ENCODE results near the gene PTPRM. TPM values are rescaled to one million over a fixed set of nuclear protein-coding genes. Genes with fewer than 3 reads are reported as not detected.

Gene PTPRM
- total RNA-seq, 1 experiment from 2014 or later = 14.5 TPM

GRCh38 chr18:8091035-8091434 lies 523.9 kb downstream of the PTPRM start:
- Histone ChIP-seq H3K9me3 (ENCODE audit: control insufficient read depth in 1 of 2, insufficient read depth in 1 of 2, low read depth in 1 of 2, low read length in 2 of 2) (no peaks in the 10 kb centered on the region), H3K79me2 (ENCODE audit: insufficient read depth, low read length) (no peaks in the 10 kb centered on the region), H3K4me1 (ENCODE audit: control insufficient read depth in 1 of 2, insufficient read depth in 2 of 2, low read length in 2 of 2) (no peaks in the 10 kb centered on the region), H3K9me2 (ENCODE audit: insufficient read depth) (no peaks in the 10 kb centered on the region), H3K4me2 (ENCODE audit: low read length) (no peak overlapping the region), H3K36me3 (ENCODE audit: control insufficient read depth in 1 of 2, insufficient read depth in 2 of 2, low read length in 2 of 2) (no peaks in the 10 kb centered on the region), H3K27ac (ENCODE audit: low read depth, low read length) (no peak overlapping the region), H3K27me3 (ENCODE audit: insufficient read depth, low read length) (no peaks in the 10 kb centered on the region), H3K4me3 (replicated peaks in 1 of 2; ENCODE audit: low read depth in 1 of 2, low read length in 2 of 2) (no peak overlapping the region), H3K9ac (ENCODE audit: low read length) (no peak overlapping the region), H2AFZ (ENCODE audit: low read depth, low read length, poor library complexity, severe bottlenecking) (no peak overlapping the region), H4K20me1 (ENCODE audit: insufficient read depth) (no peaks in the 10 kb centered on the region)
- TF ChIP-seq RAD21 (IDR thresholded peaks at IDR 0.05; ENCODE audit: low read depth) (no peak), ATF3 (IDR thresholded peaks at IDR 0.05) (no peak)
- intact Hi-C loops (cut with micrococcal nuclease) = no loop called here
- no TSS peak for BruUV-seq (replicated peaks)
- no peak for ATAC-seq
- ChIA-PET CTCF (no interaction called here), RAD21 (ENCODE audit: low non-redundant PET in 1 of 2, low total read pairs in 2 of 2, uncharacterized antibody in 2 of 2, unreplicated experiment in 2 of 2) (no interaction called here), POLR2A (no interaction called here)
- DNase-seq (ENCODE audit: low read depth, low spot score) = no peak

DNA sequence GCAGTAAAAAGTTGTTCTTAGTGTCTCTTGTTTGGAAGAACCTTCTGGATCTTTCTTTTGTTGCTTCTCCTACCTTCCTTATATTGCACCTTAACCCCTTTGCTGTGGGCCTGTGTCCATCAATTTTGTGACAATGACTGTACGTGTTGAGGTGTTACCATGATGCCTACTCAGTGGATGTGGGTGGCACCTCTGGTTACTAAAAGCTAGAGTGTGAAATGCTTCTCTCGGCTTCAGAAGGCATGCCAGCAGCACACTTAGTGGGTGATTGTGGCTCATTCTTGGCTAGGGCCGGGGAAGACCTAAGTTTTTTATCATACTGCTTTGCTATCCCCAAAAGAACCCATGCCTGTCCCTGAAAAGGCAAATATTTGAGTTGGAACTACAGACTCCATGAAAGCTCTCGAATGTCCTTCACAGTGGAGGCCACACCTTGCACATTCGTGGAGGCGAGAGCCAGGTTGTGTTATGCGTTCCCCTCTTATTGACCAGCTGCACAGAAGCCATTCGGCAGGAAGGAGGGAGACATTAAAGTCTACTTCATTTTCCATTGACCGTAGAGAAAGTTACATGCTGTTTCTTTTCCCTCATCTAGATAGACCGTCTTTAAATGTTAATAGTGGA lies 528.9 kb downstream of the PTPRM start:
- no peak for TF ChIP-seq YY1 (IDR thresholded peaks at IDR 0.05; ENCODE audit: extremely low read depth, insufficient replicate concordance, low read depth, low read length)
- TF ChIP-seq ATF3 (IDR thresholded peaks at IDR 0.05) = no peak
- no peaks in the 10 kb centered on the region for H3K36me3 ChIP-seq (ENCODE audit: control insufficient read depth in 1 of 2, insufficient read depth in 2 of 2, low read length in 2 of 2)
- no peaks in the 10 kb centered on the region for H3K27me3 ChIP-seq (ENCODE audit: insufficient read depth, low read length)
- RAD21 ChIA-PET (ENCODE audit: low non-redundant PET in 1 of 2, low total read pairs in 2 of 2, uncharacterized antibody in 2 of 2, unreplicated experiment in 2 of 2) = no interaction called here
- no peak overlapping the region for H3K27ac ChIP-seq (ENCODE audit: low read depth, low read length)
- H2AFZ ChIP-seq (ENCODE audit: low read depth, low read length, poor library complexity, severe bottlenecking) = no peak overlapping the region
- H3K9me3 ChIP-seq (ENCODE audit: control insufficient read depth in 1 of 2, insufficient read depth in 1 of 2, low read depth in 1 of 2, low read length in 2 of 2) = no peaks in the 10 kb centered on the region
- CTCF ChIA-PET = no interaction called here
- intact Hi-C loops (cut with micrococcal nuclease) = no loop called here
- POLR2A ChIA-PET = no interaction called here
- no peaks in the 10 kb centered on the region for H3K4me1 ChIP-seq (ENCODE audit: control insufficient read depth in 1 of 2, insufficient read depth in 2 of 2, low read length in 2 of 2)
- DNase-seq (ENCODE audit: low read depth, low spot score) (no peak), ATAC-seq (no peak)
- no peak overlapping the region for H3K4me2 ChIP-seq (ENCODE audit: low read length)
- H4K20me1 ChIP-seq (ENCODE audit: insufficient read depth) = no peaks in the 10 kb centered on the region
- H3K79me2 ChIP-seq (ENCODE audit: insufficient read depth, low read length) = no peaks in the 10 kb centered on the region
- H3K4me3 ChIP-seq (replicated peaks in 1 of 2; ENCODE audit: low read depth in 1 of 2, low read length in 2 of 2) = no peak overlapping the region
- no peaks in the 10 kb centered on the region for H3K9me2 ChIP-seq (ENCODE audit: insufficient read depth)
- H3K9ac ChIP-seq (ENCODE audit: low read length) = no peak overlapping the region
- no TSS peak for BruUV-seq (replicated peaks)

Measured in HCT116 (cell line).